Astrocyte (in vitro differentiated cells and primary cell): ENCODE results near the gene ADGRE2. TPM values are rescaled to one million over a fixed set of nuclear protein-coding genes. Genes with fewer than 3 reads are reported as not detected.

Experiments
- DNase-seq: peaks from one replicate; pipeline ENCODE4 v3.0.0-alpha.2; 2010; ENCODE audit warnings: low read depth
- FAIRE-seq: peaks from 2 replicates; lab custom pipeline; 2011; peaks lifted over from hg19 to GRCh38; lab: Jason Lieb, UNC
- H2AFZ ChIP-seq: 2 replicates; pipeline ENCODE4 v1.6.0; 2012; ENCODE audit warnings: low read depth, low read length, inconsistent platforms
- H3K27ac ChIP-seq: 2 replicates; pipeline ENCODE4 v1.5.1; 2011; ENCODE audit warnings: low read depth, low read length, inconsistent platforms
- H3K27me3 ChIP-seq: 2 replicates; pipeline ENCODE4 v1.6.0; 2011; ENCODE audit warnings: low read length, inconsistent platforms; ENCODE audit not compliant: insufficient read depth
- H3K36me3 ChIP-seq: 2 replicates; pipeline ENCODE4 v1.5.1; 2011; ENCODE audit warnings: low read length, inconsistent platforms; ENCODE audit not compliant: insufficient read depth
- H3K4me1 ChIP-seq: 2 replicates; pipeline ENCODE4 v1.5.1; 2011; ENCODE audit warnings: low read length, inconsistent platforms; ENCODE audit not compliant: insufficient read depth
- H3K4me2 ChIP-seq: 2 replicates; pipeline ENCODE4 v1.6.0; 2012; ENCODE audit warnings: low read length, inconsistent platforms
- H3K4me3 ChIP-seq: 2 replicates; pipeline ENCODE4 v1.5.1; 2011; ENCODE audit warnings: low read depth, mild to moderate bottlenecking, low read length, inconsistent platforms; ENCODE audit not compliant: insufficient read depth
- H3K79me2 ChIP-seq: 2 replicates; pipeline ENCODE4 v1.6.0; 2012; ENCODE audit warnings: mild to moderate bottlenecking, low read length, inconsistent platforms; ENCODE audit not compliant: insufficient read depth
- H3K9ac ChIP-seq: 2 replicates; pipeline ENCODE4 v1.6.0; 2012; ENCODE audit warnings: mild to moderate bottlenecking, low read length, inconsistent platforms
- H3K9me3 ChIP-seq: 2 replicates; pipeline ENCODE4 v1.5.1; 2012; ENCODE audit warnings: low read depth, mild to moderate bottlenecking, low read length, inconsistent platforms; ENCODE audit not compliant: insufficient read depth
- H4K20me1 ChIP-seq: 2 replicates; pipeline ENCODE4 v1.6.0; 2012; ENCODE audit warnings: low read length, inconsistent platforms; ENCODE audit not compliant: insufficient read depth
- H3K27ac Mint-ChIP-seq: one replicate; pipeline ENCODE4 v1.8.0; 2021; ENCODE audit warnings: mild to moderate bottlenecking, mixed read lengths; ENCODE audit not compliant: unreplicated experiment
- H3K27me3 Mint-ChIP-seq: one replicate; pipeline ENCODE4 v1.8.0; 2021; ENCODE audit warnings: low read depth, mixed read lengths; ENCODE audit not compliant: unreplicated experiment
- H3K36me3 Mint-ChIP-seq: one replicate; pipeline ENCODE4 v1.8.0; 2021; ENCODE audit warnings: low read depth, mixed read lengths; ENCODE audit not compliant: unreplicated experiment
- H3K4me1 Mint-ChIP-seq: one replicate; pipeline ENCODE4 v1.8.0; 2021; ENCODE audit warnings: low read depth, mixed read lengths; ENCODE audit not compliant: unreplicated experiment
- H3K4me3 Mint-ChIP-seq: one replicate; pipeline ENCODE4 v1.8.0; 2021; ENCODE audit warnings: mild to moderate bottlenecking, moderate library complexity, mixed read lengths; ENCODE audit not compliant: unreplicated experiment
- H3K9me3 Mint-ChIP-seq: one replicate; pipeline ENCODE4 v1.8.0; 2021; ENCODE audit warnings: mild to moderate bottlenecking, mixed read lengths; ENCODE audit not compliant: unreplicated experiment
- EZH2 ChIP-seq: IDR thresholded peaks from 2 replicates; pipeline ENCODE4 v1.6.1; 2012; ENCODE audit warnings: mild to moderate bottlenecking, low read length, inconsistent platforms; ENCODE audit not compliant: insufficient read depth
- total RNA-seq: library from RNA; stranded (reverse); gene quantifications from 2 replicates; pipeline ENCODE4 v1.2.1, GENCODE V29; 2021
- TF ChIP-seq, protein P1 (sequence below): IDR thresholded peaks from 2 replicates; pipeline ENCODE4 v1.5.1; 2011; ENCODE audit warnings: low read depth, mild to moderate bottlenecking, inconsistent platforms, low read length, moderate library complexity; ENCODE audit not compliant: insufficient read depth

ADGRE2 gene
- total RNA-seq, 1 donor from 2014 or later, result 0.34 TPM

DNA sequence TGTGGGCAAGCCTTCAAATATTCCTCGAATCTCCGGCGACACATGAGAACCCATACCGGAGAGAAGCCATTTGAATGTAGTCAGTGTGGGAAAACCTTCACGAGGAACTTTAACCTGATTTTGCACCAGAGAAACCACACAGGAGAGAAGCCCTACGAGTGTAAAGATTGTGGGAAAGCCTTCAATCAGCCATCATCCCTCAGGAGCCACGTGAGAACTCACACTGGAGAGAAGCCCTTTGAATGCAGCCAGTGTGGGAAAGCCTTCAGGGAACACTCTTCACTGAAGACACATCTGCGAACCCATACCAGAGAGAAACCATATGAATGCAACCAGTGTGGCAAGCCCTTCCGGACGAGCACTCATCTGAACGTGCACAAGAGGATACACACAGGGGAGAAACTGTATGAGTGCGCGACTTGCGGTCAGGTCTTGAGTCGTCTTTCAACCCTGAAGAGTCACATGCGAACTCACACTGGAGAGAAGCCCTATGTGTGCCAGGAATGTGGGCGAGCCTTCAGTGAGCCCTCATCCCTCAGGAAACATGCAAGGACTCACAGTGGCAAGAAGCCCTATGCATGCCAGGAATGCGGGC, 59.7 kb downstream of the ADGRE2 start:
- no peaks in the 10 kb centered on the region for H3K27me3 ChIP-seq
- Mint-ChIP-seq H3K9me3 (peaks cover 77% of the 10 kb centered on the region), H3K27ac (no peak overlapping the region), H3K36me3 (peaks cover 85% of the 10 kb centered on the region), H3K4me3 (no peak overlapping the region), H3K27me3 (no peaks in the 10 kb centered on the region), H3K4me1 (no peaks in the 10 kb centered on the region)
- H3K27ac ChIP-seq, result no peak overlapping the region
- DNase-seq (no peak), FAIRE-seq (no peak)
- no peak overlapping the region for H3K4me2 ChIP-seq
- H3K79me2 ChIP-seq, result no peaks in the 10 kb centered on the region
- H3K9me3 ChIP-seq, result peaks cover 57% of the 10 kb centered on the region
- H3K4me3 ChIP-seq, result no peak overlapping the region
- no peak overlapping the region for H3K9ac ChIP-seq
- H4K20me1 ChIP-seq, result no peaks in the 10 kb centered on the region
- no peak overlapping the region for H2AFZ ChIP-seq
- TF ChIP-seq, protein P1, sequence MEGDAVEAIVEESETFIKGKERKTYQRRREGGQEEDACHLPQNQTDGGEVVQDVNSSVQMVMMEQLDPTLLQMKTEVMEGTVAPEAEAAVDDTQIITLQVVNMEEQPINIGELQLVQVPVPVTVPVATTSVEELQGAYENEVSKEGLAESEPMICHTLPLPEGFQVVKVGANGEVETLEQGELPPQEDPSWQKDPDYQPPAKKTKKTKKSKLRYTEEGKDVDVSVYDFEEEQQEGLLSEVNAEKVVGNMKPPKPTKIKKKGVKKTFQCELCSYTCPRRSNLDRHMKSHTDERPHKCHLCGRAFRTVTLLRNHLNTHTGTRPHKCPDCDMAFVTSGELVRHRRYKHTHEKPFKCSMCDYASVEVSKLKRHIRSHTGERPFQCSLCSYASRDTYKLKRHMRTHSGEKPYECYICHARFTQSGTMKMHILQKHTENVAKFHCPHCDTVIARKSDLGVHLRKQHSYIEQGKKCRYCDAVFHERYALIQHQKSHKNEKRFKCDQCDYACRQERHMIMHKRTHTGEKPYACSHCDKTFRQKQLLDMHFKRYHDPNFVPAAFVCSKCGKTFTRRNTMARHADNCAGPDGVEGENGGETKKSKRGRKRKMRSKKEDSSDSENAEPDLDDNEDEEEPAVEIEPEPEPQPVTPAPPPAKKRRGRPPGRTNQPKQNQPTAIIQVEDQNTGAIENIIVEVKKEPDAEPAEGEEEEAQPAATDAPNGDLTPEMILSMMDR, result no peak
- no peak for TF ChIP-seq EZH2
- H3K36me3 ChIP-seq, result peaks cover 34% of the 10 kb centered on the region
- no peaks in the 10 kb centered on the region for H3K4me1 ChIP-seq

DNA sequence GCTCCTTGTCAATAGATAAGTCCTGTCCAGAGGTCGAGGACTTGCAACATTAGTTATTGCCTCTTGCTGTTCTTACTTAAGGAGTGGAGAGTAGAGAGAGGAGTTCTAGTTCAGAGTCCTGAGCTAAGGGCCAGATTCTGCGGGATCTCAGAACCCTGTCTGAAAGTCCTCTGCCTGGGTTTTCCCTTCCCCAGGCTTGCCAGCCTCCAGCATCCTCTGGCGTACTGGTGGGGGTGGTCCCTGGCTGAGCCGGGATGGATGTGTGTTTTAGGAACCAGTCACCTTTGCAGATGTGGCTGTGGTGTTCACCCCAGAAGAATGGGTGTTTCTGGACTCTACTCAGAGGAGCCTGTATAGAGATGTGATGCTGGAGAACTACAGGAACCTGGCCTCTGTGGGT, 62.5 kb downstream of the ADGRE2 start:
- Mint-ChIP-seq H3K36me3 (peaks cover 85% of the 10 kb centered on the region), H3K4me1 (no peaks in the 10 kb centered on the region), H3K27ac (no peak overlapping the region), H3K27me3 (no peaks in the 10 kb centered on the region), H3K4me3 (no peak overlapping the region), H3K9me3 (peaks cover 69% of the 10 kb centered on the region)
- H3K9me3 ChIP-seq, result peaks cover 44% of the 10 kb centered on the region
- no peak overlapping the region for H3K4me2 ChIP-seq
- no peak overlapping the region for H3K4me3 ChIP-seq
- H2AFZ ChIP-seq, result no peak overlapping the region
- H3K27ac ChIP-seq, result no peak overlapping the region
- FAIRE-seq, result no peak
- no peak for TF ChIP-seq EZH2
- TF ChIP-seq, protein P1, result no peak
- H4K20me1 ChIP-seq, result no peaks in the 10 kb centered on the region
- H3K79me2 ChIP-seq, result no peaks in the 10 kb centered on the region
- H3K27me3 ChIP-seq, result no peaks in the 10 kb centered on the region
- no peak overlapping the region for H3K9ac ChIP-seq
- H3K4me1 ChIP-seq, result no peaks in the 10 kb centered on the region
- no peak for DNase-seq
- H3K36me3 ChIP-seq, result peaks cover 39% of the 10 kb centered on the region

DNA sequence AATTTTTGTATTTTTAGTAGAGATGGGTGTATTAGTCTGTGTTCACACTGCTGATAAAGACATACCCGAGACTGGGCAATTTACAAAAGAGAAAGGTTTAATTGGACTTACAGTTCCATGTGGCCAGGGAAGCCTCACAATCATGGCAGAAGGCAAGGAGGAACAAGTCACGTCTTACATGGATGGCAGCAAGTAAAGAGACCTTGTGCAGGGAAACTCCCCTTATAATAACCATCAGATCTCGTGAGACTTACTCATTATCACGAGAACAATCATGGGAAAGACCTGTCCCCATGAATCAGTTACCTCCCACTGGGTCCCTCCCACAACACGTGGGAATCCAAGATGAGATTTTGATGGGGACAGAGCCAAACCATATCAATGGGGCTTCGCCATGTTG, 73.9 kb downstream of the ADGRE2 start:
- H3K36me3 ChIP-seq, result peaks cover 12% of the 10 kb centered on the region
- DNase-seq (no peak), FAIRE-seq (no peak)
- H3K4me3 ChIP-seq, result no peak overlapping the region
- no peak for TF ChIP-seq EZH2
- no peak overlapping the region for H2AFZ ChIP-seq
- no peak overlapping the region for H3K4me2 ChIP-seq
- peaks cover 4% of the 10 kb centered on the region for H3K9me3 ChIP-seq
- no peaks in the 10 kb centered on the region for H3K27me3 ChIP-seq
- no peak overlapping the region for H3K4me3 Mint-ChIP-seq
- no peak overlapping the region for H3K27ac Mint-ChIP-seq
- H3K9ac ChIP-seq, result no peak overlapping the region
- no peaks in the 10 kb centered on the region for H3K4me1 ChIP-seq
- no peaks in the 10 kb centered on the region for H3K4me1 Mint-ChIP-seq
- H3K27me3 Mint-ChIP-seq, result no peaks in the 10 kb centered on the region
- H3K27ac ChIP-seq, result no peak overlapping the region
- H3K36me3 Mint-ChIP-seq, result peaks cover 77% of the 10 kb centered on the region
- no peaks in the 10 kb centered on the region for H3K79me2 ChIP-seq
- no peaks in the 10 kb centered on the region for H4K20me1 ChIP-seq
- peaks cover 24% of the 10 kb centered on the region for H3K9me3 Mint-ChIP-seq
